ENCODE data around the gene DSPP. TPM values are rescaled to one million over a fixed set of nuclear protein-coding genes. Genes with fewer than 3 reads are reported as not detected.

The DSPP gene
- polyA plus RNA-seq, 3 donors, result not detected

DNA sequence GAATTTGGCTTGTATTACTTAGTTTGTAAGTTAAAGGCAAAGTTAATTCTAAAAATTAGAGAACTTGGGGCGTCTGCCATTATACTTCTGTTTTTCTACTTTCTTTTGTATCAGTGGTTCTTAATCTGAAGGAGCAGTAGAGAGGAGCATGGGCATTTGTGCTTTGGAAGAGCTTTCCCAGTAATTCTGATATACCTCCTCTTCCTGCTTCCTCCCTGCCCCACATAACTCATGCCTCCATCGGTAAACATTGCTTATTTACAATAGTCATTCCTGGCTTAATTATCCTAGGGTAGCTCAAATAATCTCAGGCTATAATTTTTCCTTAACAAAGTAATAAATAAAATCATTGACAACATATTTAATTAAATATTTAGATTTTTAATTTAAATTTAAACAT lies 42.1 kb upstream of the DSPP start:
- no peaks in the 10 kb centered on the region for H4K20me1 ChIP-seq (ENCODE audit: insufficient read depth, low read length)
- Mint-ChIP-seq H3K27me3 (ENCODE audit: low read depth in 3 of 3) (peaks cover 0 to 2% (median 0%) of the 10 kb centered on the region in 3 donors), H3K4me1 (no peaks in the 10 kb centered on the region), H3K36me3 (no peaks in the 10 kb centered on the region), H3K4me3 (no peak overlapping the region), H3K27ac (no peak overlapping the region), H3K9me3 (peaks cover 0 to 4% (median 0%) of the 10 kb centered on the region in 7 donors)
- H3K36me3 ChIP-seq (replicated peaks in 1 of 2; ENCODE audit: control insufficient read depth in 1 of 2, insufficient read depth in 2 of 2, low read length in 2 of 2), result no peaks in the 10 kb centered on the region
- H3K9me3 ChIP-seq (replicated peaks in 1 of 2; ENCODE audit: control insufficient read depth in 1 of 2, insufficient read depth in 1 of 2, low read length in 2 of 2), result no peaks in the 10 kb centered on the region
- H3K4me3 ChIP-seq (replicated peaks in 1 of 3; ENCODE audit: low read depth in 2 of 3, low read length in 3 of 3), result no peak overlapping the region
- H3K27me3 ChIP-seq (ENCODE audit: control insufficient read depth in 2 of 2, insufficient read depth in 2 of 2, low read length in 2 of 2), result no peaks in the 10 kb centered on the region
- H3K9ac ChIP-seq (ENCODE audit: insufficient read depth, low read length, poor library complexity, severe bottlenecking), result no peak overlapping the region
- WGBS (ENCODE audit: insufficient coverage), result no CpG with 5 or more reads among the region's 2 CpGs
- H3K4me1 ChIP-seq (ENCODE audit: control insufficient read depth in 1 of 2, insufficient read depth in 2 of 2, low read length in 2 of 2), result no peaks in the 10 kb centered on the region
- no peak for DNase-seq
- H3K4me2 ChIP-seq (replicated peaks; ENCODE audit: extremely low read depth, low read length, poor library complexity, severe bottlenecking), result no peak overlapping the region
- no peaks in the 10 kb centered on the region for H3K79me2 ChIP-seq (ENCODE audit: insufficient read depth, low read length)
- H3K27ac ChIP-seq (ENCODE audit: low read depth in 1 of 2, low read length in 2 of 2), result no peak overlapping the region
- intact Hi-C loops (cut with micrococcal nuclease), result no loop called here
- TF ChIP-seq, protein P1, sequence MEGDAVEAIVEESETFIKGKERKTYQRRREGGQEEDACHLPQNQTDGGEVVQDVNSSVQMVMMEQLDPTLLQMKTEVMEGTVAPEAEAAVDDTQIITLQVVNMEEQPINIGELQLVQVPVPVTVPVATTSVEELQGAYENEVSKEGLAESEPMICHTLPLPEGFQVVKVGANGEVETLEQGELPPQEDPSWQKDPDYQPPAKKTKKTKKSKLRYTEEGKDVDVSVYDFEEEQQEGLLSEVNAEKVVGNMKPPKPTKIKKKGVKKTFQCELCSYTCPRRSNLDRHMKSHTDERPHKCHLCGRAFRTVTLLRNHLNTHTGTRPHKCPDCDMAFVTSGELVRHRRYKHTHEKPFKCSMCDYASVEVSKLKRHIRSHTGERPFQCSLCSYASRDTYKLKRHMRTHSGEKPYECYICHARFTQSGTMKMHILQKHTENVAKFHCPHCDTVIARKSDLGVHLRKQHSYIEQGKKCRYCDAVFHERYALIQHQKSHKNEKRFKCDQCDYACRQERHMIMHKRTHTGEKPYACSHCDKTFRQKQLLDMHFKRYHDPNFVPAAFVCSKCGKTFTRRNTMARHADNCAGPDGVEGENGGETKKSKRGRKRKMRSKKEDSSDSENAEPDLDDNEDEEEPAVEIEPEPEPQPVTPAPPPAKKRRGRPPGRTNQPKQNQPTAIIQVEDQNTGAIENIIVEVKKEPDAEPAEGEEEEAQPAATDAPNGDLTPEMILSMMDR (IDR thresholded peaks at IDR 0.05), result no peak
- no peak overlapping the region for H2AFZ ChIP-seq (ENCODE audit: insufficient read depth, low read depth, low read length, poor library complexity, severe bottlenecking)

DNA sequence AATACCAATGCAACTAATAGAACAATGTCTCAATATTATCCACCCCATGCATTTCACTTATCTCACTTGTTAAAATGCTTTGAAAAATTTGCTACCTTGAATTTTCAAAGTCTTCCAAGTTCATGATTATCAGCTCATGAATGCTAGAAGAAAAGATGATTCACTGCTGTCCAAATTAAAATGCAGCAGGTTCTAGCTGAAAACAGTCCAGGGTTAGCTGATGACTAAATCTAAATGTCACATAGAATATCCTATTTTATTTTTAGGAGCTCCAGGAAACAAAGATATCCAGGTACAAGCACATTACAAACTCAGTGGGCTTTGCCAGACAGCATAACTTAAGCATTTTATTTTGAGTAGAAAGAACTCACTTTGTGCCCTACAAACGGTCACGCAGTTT lies 41.1 kb upstream of the DSPP start:
- no peak overlapping the region for H2AFZ ChIP-seq (ENCODE audit: insufficient read depth, low read depth, low read length, poor library complexity, severe bottlenecking)

More for the DNA sequence above, 41.1 kb upstream of the DSPP start:
- no peak overlapping the region for H3K4me3 Mint-ChIP-seq
- Histone ChIP-seq H3K79me2 (ENCODE audit: insufficient read depth, low read length) (no peaks in the 10 kb centered on the region), H4K20me1 (ENCODE audit: insufficient read depth, low read length) (no peaks in the 10 kb centered on the region), H3K9me3 (replicated peaks in 1 of 2; ENCODE audit: control insufficient read depth in 1 of 2, insufficient read depth in 1 of 2, low read length in 2 of 2) (no peaks in the 10 kb centered on the region), H3K4me1 (ENCODE audit: control insufficient read depth in 1 of 2, insufficient read depth in 2 of 2, low read length in 2 of 2) (no peaks in the 10 kb centered on the region), H3K9ac (ENCODE audit: insufficient read depth, low read length, poor library complexity, severe bottlenecking) (no peak overlapping the region), H3K36me3 (replicated peaks in 1 of 2; ENCODE audit: control insufficient read depth in 1 of 2, insufficient read depth in 2 of 2, low read length in 2 of 2) (no peaks in the 10 kb centered on the region), H3K4me2 (replicated peaks; ENCODE audit: extremely low read depth, low read length, poor library complexity, severe bottlenecking) (no peak overlapping the region), H3K4me3 (replicated peaks in 1 of 3; ENCODE audit: low read depth in 2 of 3, low read length in 3 of 3) (no peak overlapping the region), H3K27ac (ENCODE audit: low read depth in 1 of 2, low read length in 2 of 2) (no peak overlapping the region), H3K27me3 (ENCODE audit: control insufficient read depth in 2 of 2, insufficient read depth in 2 of 2, low read length in 2 of 2) (no peaks in the 10 kb centered on the region)
- intact Hi-C loops (cut with micrococcal nuclease), result no loop called here
- peaks cover 0 to 4% (median 0%) of the 10 kb centered on the region in 7 donors for H3K9me3 Mint-ChIP-seq
- TF ChIP-seq, protein P1 (IDR thresholded peaks at IDR 0.05), result no peak
- WGBS (ENCODE audit: insufficient coverage), result 100% methylated on average over 2 of the region's 2 CpGs
- no peaks in the 10 kb centered on the region for H3K4me1 Mint-ChIP-seq
- no peak for DNase-seq
- H3K27ac Mint-ChIP-seq, result no peak overlapping the region
- H3K36me3 Mint-ChIP-seq, result no peaks in the 10 kb centered on the region
- H3K27me3 Mint-ChIP-seq (ENCODE audit: low read depth in 3 of 3), result peaks cover 0 to 2% (median 0%) of the 10 kb centered on the region in 3 donors
